ENCODE data around the gene ITIH6. TPM values are rescaled to one million over a fixed set of nuclear protein-coding genes. Genes with fewer than 3 reads are reported as not detected.

Gene ITIH6
- total RNA-seq, 1 experiment from 2014 or later, result not detected

DNA sequence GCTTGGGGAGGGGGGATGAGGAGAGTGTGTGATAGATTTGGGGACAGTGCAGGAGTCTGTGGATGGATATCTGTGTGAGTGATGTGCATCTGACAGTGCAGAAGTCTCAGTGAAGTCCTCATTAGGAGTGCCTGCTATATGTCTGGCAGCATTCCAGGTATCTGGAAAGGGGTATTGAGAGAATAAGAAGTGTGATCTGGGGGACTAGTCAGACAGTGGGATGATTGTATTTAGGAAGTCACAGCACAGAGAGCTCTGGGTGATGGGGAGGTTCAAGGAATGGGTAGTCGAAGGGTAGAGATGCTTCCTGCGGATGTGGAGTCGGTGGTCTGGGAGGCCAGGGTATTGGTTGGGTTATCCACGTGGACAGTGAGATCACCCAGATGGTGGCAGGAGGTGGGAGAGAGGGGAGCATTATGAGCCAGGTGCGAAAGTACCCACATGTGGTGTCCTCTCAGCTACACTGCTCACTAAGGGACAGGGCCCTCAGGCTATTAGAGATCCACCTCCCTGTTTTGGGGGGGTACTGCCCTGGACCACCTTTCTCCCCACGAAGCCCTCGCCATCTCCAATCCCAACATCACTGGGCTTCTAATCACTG is 19.3 kb upstream of the ITIH6 start:
- POLR2A ChIA-PET (ENCODE audit: unreplicated experiment), result no interaction called here
- H4K20me1 ChIP-seq (ENCODE audit: insufficient read depth), result no peaks in the 10 kb centered on the region
- CTCF ChIA-PET, result no interaction called here
- no peaks in the 10 kb centered on the region for H3K9me3 ChIP-seq (ENCODE audit: insufficient read depth, low read depth)
- no TSS peak for BruUV-seq (replicated peaks)
- H3K27ac ChIP-seq, result no peak overlapping the region
- H3K9me2 ChIP-seq (ENCODE audit: insufficient read depth), result no peaks in the 10 kb centered on the region
- no peak overlapping the region for H3K4me2 ChIP-seq
- intact Hi-C loops (cut with micrococcal nuclease; ENCODE audit: unreplicated experiment), result no loop called here
- no peak overlapping the region for H3K4me3 ChIP-seq
- TF ChIP-seq EZH2 (IDR thresholded peaks at IDR 0.05; ENCODE audit: low read depth), result no peak
- TF ChIP-seq, protein P1, sequence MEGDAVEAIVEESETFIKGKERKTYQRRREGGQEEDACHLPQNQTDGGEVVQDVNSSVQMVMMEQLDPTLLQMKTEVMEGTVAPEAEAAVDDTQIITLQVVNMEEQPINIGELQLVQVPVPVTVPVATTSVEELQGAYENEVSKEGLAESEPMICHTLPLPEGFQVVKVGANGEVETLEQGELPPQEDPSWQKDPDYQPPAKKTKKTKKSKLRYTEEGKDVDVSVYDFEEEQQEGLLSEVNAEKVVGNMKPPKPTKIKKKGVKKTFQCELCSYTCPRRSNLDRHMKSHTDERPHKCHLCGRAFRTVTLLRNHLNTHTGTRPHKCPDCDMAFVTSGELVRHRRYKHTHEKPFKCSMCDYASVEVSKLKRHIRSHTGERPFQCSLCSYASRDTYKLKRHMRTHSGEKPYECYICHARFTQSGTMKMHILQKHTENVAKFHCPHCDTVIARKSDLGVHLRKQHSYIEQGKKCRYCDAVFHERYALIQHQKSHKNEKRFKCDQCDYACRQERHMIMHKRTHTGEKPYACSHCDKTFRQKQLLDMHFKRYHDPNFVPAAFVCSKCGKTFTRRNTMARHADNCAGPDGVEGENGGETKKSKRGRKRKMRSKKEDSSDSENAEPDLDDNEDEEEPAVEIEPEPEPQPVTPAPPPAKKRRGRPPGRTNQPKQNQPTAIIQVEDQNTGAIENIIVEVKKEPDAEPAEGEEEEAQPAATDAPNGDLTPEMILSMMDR (conservative IDR thresholded peaks at IDR 0.05), result no peak
- H2AFZ ChIP-seq, result no peak overlapping the region
- no peaks in the 10 kb centered on the region for H3F3A ChIP-seq (ENCODE audit: insufficient read depth, low read depth)
- no peaks in the 10 kb centered on the region for H3K4me1 ChIP-seq (replicated peaks; ENCODE audit: insufficient read depth)
- no peak for DNase-seq
- no peaks in the 10 kb centered on the region for H3K27me3 ChIP-seq (ENCODE audit: insufficient read depth, low read depth)
- no peaks in the 10 kb centered on the region for H3K79me2 ChIP-seq (ENCODE audit: low read depth)
- H3K36me3 ChIP-seq (ENCODE audit: low read depth), result no peaks in the 10 kb centered on the region

DNA sequence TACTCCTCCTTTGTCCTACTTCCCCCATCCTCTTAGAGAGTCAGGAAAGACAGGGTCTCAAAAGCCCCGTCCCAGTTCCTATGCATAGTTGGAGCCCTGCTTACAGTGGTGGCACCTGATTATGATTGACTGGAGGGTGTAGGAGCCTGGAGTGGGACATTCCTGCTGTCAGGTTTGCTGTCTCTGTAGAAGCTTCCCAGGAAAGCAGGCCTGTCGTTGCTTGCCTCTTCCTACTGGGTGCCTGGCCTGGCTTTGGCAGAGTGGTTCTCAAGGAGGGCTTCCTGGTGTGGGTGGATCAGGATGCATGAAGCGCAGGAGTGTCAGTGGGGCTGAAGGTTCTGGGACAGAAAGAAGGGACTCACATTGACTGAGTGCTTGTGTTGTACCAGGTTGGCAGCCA is 14.3 kb upstream of the ITIH6 start:
- Histone ChIP-seq H3K9me2 (ENCODE audit: insufficient read depth) (no peaks in the 10 kb centered on the region), H3K9me3 (ENCODE audit: insufficient read depth, low read depth) (no peaks in the 10 kb centered on the region), H4K20me1 (ENCODE audit: insufficient read depth) (no peaks in the 10 kb centered on the region), H3K4me3 (no peak overlapping the region), H3K27ac (no peak overlapping the region), H3K79me2 (ENCODE audit: low read depth) (peaks cover 17% of the 10 kb centered on the region), H3F3A (ENCODE audit: insufficient read depth, low read depth) (no peaks in the 10 kb centered on the region), H3K4me1 (replicated peaks; ENCODE audit: insufficient read depth) (peaks cover 8% of the 10 kb centered on the region; the same call in 1 of the 2 replicates), H2AFZ (no peak overlapping the region), H3K27me3 (ENCODE audit: insufficient read depth, low read depth) (no peaks in the 10 kb centered on the region), H3K36me3 (ENCODE audit: low read depth) (no peaks in the 10 kb centered on the region), H3K4me2 (no peak overlapping the region)
- POLR2A ChIA-PET (ENCODE audit: unreplicated experiment), result no interaction called here
- CTCF ChIA-PET, result no interaction called here
- intact Hi-C loops (cut with micrococcal nuclease; ENCODE audit: unreplicated experiment), result no loop called here
- DNase-seq, result no peak
- TF ChIP-seq, protein P1 (conservative IDR thresholded peaks at IDR 0.05), result no peak
- TF ChIP-seq EZH2 (IDR thresholded peaks at IDR 0.05; ENCODE audit: low read depth), result no peak
- BruUV-seq (replicated peaks), result no TSS peak

DNA sequence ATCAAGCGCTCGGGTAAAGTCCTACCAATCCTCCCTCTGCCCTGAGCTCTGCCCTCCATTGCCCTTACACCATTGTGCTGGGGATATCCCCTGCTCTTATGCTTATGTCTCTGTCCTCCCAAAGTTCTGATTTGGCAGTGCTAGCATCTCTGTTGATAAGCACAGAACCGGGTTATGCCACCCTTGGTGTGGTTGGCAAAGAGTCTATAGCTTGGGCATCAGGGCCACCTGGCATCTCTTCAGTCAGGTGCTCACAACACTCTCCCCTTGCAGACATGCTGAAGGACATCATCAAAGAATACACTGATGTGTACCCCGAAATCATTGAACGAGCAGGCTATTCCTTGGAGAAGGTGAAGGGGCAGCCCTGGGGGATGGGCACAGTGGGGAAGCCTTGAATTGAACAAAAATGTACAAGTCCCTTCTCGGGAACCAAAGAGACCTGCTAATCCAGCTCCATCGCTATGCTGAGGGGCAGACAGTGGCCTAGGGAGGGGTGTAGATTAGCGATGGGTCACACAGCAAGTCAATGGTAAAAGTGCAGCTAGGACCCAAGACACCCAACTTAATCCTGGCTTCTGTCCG is 13.3 kb upstream of the ITIH6 start:
- POLR2A ChIA-PET (ENCODE audit: unreplicated experiment), result interaction anchor here (0.7 kb wide), 1 partner anchor 57 kb away, joined by 3 read pairs; no protein-coding TSS in a partner anchor

More for the DNA sequence above, 13.3 kb upstream of the ITIH6 start:
- H3K36me3 ChIP-seq (ENCODE audit: low read depth), result no peaks in the 10 kb centered on the region
- no peaks in the 10 kb centered on the region for H3K27me3 ChIP-seq (ENCODE audit: insufficient read depth, low read depth)
- no peak overlapping the region for H3K27ac ChIP-seq
- no peak for DNase-seq
- no peak for TF ChIP-seq EZH2 (IDR thresholded peaks at IDR 0.05; ENCODE audit: low read depth)
- TF ChIP-seq, protein P1 (conservative IDR thresholded peaks at IDR 0.05), result no peak
- BruUV-seq (replicated peaks), result no TSS peak
- no peak overlapping the region for H3K4me2 ChIP-seq
- H3K9me2 ChIP-seq (ENCODE audit: insufficient read depth), result no peaks in the 10 kb centered on the region
- no peak overlapping the region for H3K4me3 ChIP-seq
- no peak overlapping the region for H2AFZ ChIP-seq
- H3K79me2 ChIP-seq (ENCODE audit: low read depth), result peaks cover 17% of the 10 kb centered on the region
- H3K4me1 ChIP-seq (replicated peaks; ENCODE audit: insufficient read depth), result peaks cover 8% of the 10 kb centered on the region; the same call in 1 of the 2 replicates
- intact Hi-C loops (cut with micrococcal nuclease; ENCODE audit: unreplicated experiment), result no loop called here
- CTCF ChIA-PET, result no interaction called here
- no peaks in the 10 kb centered on the region for H3F3A ChIP-seq (ENCODE audit: insufficient read depth, low read depth)
- H4K20me1 ChIP-seq (ENCODE audit: insufficient read depth), result no peaks in the 10 kb centered on the region
- H3K9me3 ChIP-seq (ENCODE audit: insufficient read depth, low read depth), result no peaks in the 10 kb centered on the region
